Naive thymus-derived CD8-positive, alpha-beta T cell (primary cell): ENCODE data around the gene LONRF2. TPM values are rescaled to one million over a fixed set of nuclear protein-coding genes. Genes with fewer than 3 reads are reported as not detected.

Experiments
- ATAC-seq, 2 donors: fragments of 150-1000 bp; cut with Tn5 transposase in 1 of 2; sonication (Bioruptor Pico), chemical (Tn5 transposase) in 1 of 2; 1 replicate in 1 of 2; 2 replicates in 1 of 2; pipeline ENCODE4 v1.10.0; 2021; ENCODE audit warnings: mild to moderate bottlenecking in 2 of 2, moderate library complexity in 2 of 2
- POLR2A ChIA-PET: fragments of 350-600 bp; sonication (Branson Sonifier 250); formaldehyde crosslinking; loops from one replicate; lab custom pipeline; 2021; ENCODE audit warnings: antibody characterized with exemption; lab: Charles Lee
- DNase-seq, 10 donors: peaks; one replicate each; pipeline versions ENCODE4 v3.0.0 to v3.0.0-alpha.2; 2020 to 2022
- H3K27ac Mint-ChIP-seq, 10 donors: one replicate each; pipeline ENCODE4 v1.8.0; 2020 to 2022; ENCODE audit warnings: mild to moderate bottlenecking in 10 of 10, mixed read lengths in 10 of 10, moderate library complexity in 4 of 10, inconsistent platforms in 1 of 10
- H3K27me3 Mint-ChIP-seq, 5 donors: one replicate each; pipeline ENCODE4 v1.8.0; 2021 to 2022; ENCODE audit warnings: mixed read lengths in 5 of 5
- H3K36me3 Mint-ChIP-seq, 3 donors: one replicate each; pipeline ENCODE4 v1.8.0; 2020 to 2022; ENCODE audit warnings: mixed read lengths in 3 of 3, mild to moderate bottlenecking in 2 of 3, inconsistent platforms in 1 of 3
- H3K4me1 Mint-ChIP-seq, 4 donors: one replicate each; pipeline ENCODE4 v1.8.0; 2021 to 2022; ENCODE audit warnings: mixed read lengths in 4 of 4
- H3K4me3 Mint-ChIP-seq, 10 donors: one replicate each; pipeline ENCODE4 v1.8.0; 2020 to 2022; ENCODE audit warnings: mild to moderate bottlenecking in 10 of 10, mixed read lengths in 10 of 10, moderate library complexity in 6 of 10, inconsistent platforms in 1 of 10
- H3K9me3 Mint-ChIP-seq, 9 donors: one replicate each; pipeline ENCODE4 v1.8.0; 2020 to 2022; ENCODE audit warnings: mixed read lengths in 9 of 9, mild to moderate bottlenecking in 3 of 9, inconsistent platforms in 1 of 9, moderate library complexity in 1 of 9
- polyA plus RNA-seq, 3 donors: library from polyadenylated mRNA; unstranded; fragments of 300-500 nt; fragmentation: Illumina TruSeq; gene quantifications; one replicate each; pipeline ENCODE4 v1.2.3, GENCODE V29; 2021
- total RNA-seq, 8 experiments: library from RNA in 2 of 8; stranded (reverse) in 2 of 8; gene quantifications; one replicate each; pipeline ENCODE4 v1.2.3 and lab custom pipeline; 2021 to 2026

The LONRF2 gene
- total and polyA plus RNA-seq, 5 experiments from 2014 or later, result not detected

DNA sequence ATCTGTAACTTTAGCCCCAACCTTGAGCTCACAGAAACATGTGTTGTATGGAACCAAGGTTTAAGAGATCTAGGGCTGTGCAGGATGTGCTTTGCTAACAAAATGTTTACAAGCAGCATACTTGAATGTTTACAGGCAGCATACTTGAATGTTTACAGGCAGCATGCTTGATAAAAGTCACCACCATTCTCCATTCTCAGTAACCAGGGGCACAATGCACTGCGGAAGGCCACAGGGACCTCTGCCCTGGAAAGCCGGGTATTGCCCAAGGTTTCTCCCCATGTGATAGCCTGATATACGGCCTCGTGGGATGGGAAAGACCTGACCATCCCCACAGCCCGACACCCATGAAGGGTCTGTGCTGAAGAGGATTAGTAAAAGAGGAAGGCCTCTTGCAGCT, 52.4 kb downstream of the LONRF2 start:
- POLR2A ChIA-PET, result no interaction called here
- no peak overlapping the region for H3K27ac Mint-ChIP-seq
- H3K27me3 Mint-ChIP-seq, result no peaks in the 10 kb centered on the region
- H3K36me3 Mint-ChIP-seq, result no peaks in the 10 kb centered on the region
- peaks cover 0 to 7% (median 0%) of the 10 kb centered on the region in 9 donors for H3K9me3 Mint-ChIP-seq
- H3K4me3 Mint-ChIP-seq, result no peak overlapping the region
- peaks cover 0 to 5% (median 0%) of the 10 kb centered on the region in 4 donors for H3K4me1 Mint-ChIP-seq
- no peak for DNase-seq
- ATAC-seq, result no peak

DNA sequence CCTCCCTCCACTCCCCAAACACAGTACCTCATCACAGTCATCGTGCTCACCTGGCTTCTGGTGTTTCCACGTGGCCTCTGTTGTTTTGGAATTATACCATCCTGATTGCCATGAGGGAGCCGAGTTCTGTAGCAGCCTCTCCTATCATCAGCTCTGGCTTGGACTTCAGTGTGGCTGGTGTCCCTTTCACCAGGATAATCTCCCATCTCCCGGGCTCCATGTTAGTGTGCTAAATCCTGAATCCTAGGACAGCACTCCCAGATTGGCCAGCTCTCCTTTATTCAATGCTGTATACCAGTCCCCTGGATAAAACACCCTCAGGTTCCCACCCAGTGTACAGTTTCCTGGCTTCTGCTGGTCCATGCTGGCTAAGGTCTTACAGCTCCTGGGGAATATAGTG, 53.3 kb downstream of the LONRF2 start:
- Mint-ChIP-seq H3K4me3 (no peak overlapping the region), H3K4me1 (peaks cover 0 to 3% (median 0%) of the 10 kb centered on the region in 4 donors), H3K9me3 (peaks cover 0 to 7% (median 0%) of the 10 kb centered on the region in 9 donors), H3K27ac (no peak overlapping the region), H3K36me3 (no peaks in the 10 kb centered on the region), H3K27me3 (no peaks in the 10 kb centered on the region)
- ATAC-seq, result no peak
- no peak for DNase-seq
- POLR2A ChIA-PET, result no interaction called here

DNA sequence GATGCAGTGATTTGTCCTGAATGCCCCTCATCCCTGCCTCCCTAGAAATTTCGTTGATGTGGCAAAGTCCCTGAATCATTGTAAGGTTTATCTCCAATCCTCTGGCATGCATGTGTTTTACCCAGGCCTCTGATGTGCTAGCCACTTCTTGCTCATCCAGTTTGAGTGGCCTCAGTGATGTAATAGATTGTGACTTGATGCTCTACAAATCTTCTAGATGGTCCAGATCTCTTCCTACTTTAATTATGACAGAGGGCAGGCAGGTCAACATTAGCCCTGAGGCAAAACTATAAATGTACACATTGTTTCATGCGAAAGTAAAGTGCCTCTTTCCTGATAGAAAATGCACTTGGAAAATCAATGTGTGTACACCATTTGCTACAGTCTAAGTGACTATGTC, 54.5 kb downstream of the LONRF2 start:
- no peak for DNase-seq
- Mint-ChIP-seq H3K4me1 (no peaks in the 10 kb centered on the region), H3K9me3 (peaks cover 0 to 7% (median 0%) of the 10 kb centered on the region in 9 donors), H3K4me3 (no peak overlapping the region), H3K27ac (no peak overlapping the region), H3K27me3 (no peaks in the 10 kb centered on the region), H3K36me3 (no peaks in the 10 kb centered on the region)
- POLR2A ChIA-PET, result no interaction called here
- no peak for ATAC-seq

DNA sequence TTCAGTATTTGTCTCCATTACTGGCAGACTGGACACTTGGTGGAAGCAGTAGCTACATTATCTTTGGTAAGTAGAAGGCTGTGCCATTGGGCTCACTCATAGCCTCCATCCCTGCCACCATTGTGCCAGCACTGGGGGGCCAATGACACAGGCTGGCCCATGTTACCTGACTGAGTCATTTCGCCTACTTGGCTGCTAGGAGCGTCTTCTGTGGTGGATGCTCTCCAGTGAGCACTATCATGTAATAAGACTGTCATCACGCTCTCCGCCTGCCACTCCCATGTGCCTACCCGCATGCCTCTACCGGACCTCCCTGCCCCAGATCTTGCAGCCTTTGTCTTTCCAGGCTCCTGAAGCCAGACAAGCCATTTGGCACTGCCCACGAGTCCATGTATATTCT, 56.2 kb downstream of the LONRF2 start:
- no peak for DNase-seq
- no peak for ATAC-seq
- no peaks in the 10 kb centered on the region for H3K27me3 Mint-ChIP-seq
- H3K4me1 Mint-ChIP-seq, result no peaks in the 10 kb centered on the region
- no peaks in the 10 kb centered on the region for H3K36me3 Mint-ChIP-seq
- H3K9me3 Mint-ChIP-seq, result peaks cover 0 to 7% (median 0%) of the 10 kb centered on the region in 9 donors
- H3K27ac Mint-ChIP-seq, result no peak overlapping the region
- POLR2A ChIA-PET, result no interaction called here
- no peak overlapping the region for H3K4me3 Mint-ChIP-seq

DNA sequence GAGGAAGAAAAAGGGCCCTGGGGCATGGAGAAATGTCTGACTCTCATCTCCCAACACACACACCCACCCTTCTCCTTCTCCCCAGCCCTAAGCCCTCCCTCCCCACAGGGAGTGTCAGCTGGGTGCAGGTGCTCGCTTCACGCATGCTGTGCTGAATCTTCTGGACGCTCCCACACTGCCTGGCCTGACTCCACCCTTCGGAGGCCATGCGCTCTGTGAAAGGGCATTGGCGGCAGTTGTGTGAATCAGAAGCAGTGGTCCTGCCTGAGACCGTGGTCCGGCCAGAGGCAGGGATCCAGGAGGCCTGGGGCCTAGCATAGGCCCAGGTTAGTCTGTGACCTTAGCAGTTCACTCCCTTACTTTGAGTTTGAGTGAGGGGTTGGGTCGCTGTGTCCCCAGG, 57.1 kb downstream of the LONRF2 start:
- POLR2A ChIA-PET, result no interaction called here
- H3K36me3 Mint-ChIP-seq, result no peaks in the 10 kb centered on the region
- ATAC-seq (no peak), DNase-seq (no peak)
- peaks cover 0 to under 1% (median 0%) of the 10 kb centered on the region in 9 donors for H3K9me3 Mint-ChIP-seq
- H3K4me1 Mint-ChIP-seq, result peaks cover 0 to 5% (median 0%) of the 10 kb centered on the region in 4 donors
- no peak overlapping the region for H3K4me3 Mint-ChIP-seq
- no peaks in the 10 kb centered on the region for H3K27me3 Mint-ChIP-seq
- no peak overlapping the region for H3K27ac Mint-ChIP-seq

DNA sequence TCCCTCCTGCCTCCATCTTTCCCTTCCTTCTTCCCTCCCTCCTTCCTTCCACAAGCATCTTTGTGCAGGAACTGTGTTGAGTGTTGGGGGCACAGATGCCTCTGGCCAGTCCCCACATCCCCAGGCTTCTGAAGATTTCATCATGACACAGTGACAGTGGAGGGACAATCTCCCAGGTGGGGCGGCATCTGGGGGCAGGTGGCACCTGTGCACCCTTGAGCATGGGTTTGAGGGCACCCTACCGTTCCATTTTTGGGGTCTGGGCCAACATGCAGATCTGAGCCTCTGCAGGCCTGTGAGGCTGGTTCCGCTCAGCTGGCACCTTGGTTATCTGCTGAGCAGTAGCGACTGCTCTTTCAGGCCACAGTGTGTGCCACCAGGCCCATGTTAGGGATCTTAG, 57.6 kb downstream of the LONRF2 start:
- Mint-ChIP-seq H3K36me3 (no peaks in the 10 kb centered on the region), H3K4me3 (no peak overlapping the region), H3K4me1 (peaks cover 0 to 5% (median 0%) of the 10 kb centered on the region in 4 donors), H3K27me3 (no peaks in the 10 kb centered on the region), H3K27ac (no peak overlapping the region), H3K9me3 (no peaks in the 10 kb centered on the region)
- DNase-seq (no peak), ATAC-seq (no peak)
- POLR2A ChIA-PET, result no interaction called here

DNA sequence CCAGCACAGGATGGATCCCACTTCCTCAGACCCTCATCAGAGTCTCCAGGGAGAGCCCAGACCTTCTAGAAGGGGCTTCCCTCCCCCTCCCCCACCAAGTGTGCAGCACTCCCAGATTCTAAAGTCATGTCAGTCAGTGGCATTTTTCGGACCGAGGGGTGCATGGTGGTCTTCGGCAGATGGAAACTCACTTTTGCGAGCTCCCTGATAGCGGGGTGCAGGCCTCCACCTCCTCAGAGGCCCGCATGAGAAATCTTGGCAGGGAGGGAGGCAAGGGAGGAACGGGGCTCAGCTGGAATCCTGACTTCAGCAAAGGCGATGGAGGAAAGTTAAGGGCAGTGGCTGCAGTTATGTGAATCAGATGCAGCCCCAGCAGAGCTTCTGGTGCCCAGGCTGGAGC, 58.2 kb downstream of the LONRF2 start:
- H3K4me3 Mint-ChIP-seq, result no peak overlapping the region
- POLR2A ChIA-PET, result no interaction called here
- H3K36me3 Mint-ChIP-seq, result no peaks in the 10 kb centered on the region
- peaks cover 0 to 5% (median 0%) of the 10 kb centered on the region in 4 donors for H3K4me1 Mint-ChIP-seq
- no peak for DNase-seq
- H3K9me3 Mint-ChIP-seq, result no peaks in the 10 kb centered on the region
- no peak overlapping the region for H3K27ac Mint-ChIP-seq
- no peak for ATAC-seq
- H3K27me3 Mint-ChIP-seq, result no peaks in the 10 kb centered on the region

DNA sequence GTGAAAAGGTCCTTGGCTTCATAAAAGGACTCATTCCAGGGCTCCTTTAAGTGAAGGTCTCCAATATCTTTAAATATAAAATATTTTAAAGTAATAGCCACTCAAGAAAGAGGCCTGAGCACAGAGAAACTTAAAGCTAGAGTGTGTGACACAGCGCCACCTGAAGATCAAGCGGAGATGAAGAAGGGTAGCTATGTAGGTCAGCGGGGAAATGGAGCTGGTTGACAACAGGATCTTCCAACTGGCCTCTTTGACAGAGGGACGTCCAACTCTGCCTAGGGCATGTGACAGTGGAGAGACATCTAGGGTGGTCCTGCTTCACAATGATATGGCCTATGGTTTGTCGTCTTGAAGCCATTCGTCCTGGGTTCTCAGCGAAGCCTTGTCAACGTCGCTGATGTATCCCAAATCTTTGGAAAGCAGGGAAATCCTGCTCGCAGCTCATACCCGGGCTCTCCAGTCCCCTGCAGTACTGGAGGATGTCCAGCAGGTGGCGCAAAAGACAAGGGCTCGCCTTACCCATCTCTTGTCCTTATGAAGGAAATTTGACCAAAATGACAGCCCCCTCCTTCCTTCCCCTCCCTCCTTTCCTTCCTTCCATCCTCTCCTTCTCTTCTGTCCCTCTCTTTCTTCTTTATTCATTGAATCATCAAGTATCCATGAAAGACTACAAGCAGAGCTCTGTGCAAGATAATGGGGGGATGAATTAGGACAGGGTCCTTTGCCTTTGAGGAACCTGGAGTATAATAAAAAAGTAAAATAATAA, 59.6 kb downstream of the LONRF2 start:
- no peaks in the 10 kb centered on the region for H3K9me3 Mint-ChIP-seq
- peak in 9 of 10 donors; percentile 5 to 49 (median 45) for DNase-seq
- H3K4me3 Mint-ChIP-seq, result no peak overlapping the region
- H3K27ac Mint-ChIP-seq, result no peak overlapping the region
- no peaks in the 10 kb centered on the region for H3K36me3 Mint-ChIP-seq
- peaks cover 0 to 5% (median 0%) of the 10 kb centered on the region in 4 donors for H3K4me1 Mint-ChIP-seq
- POLR2A ChIA-PET, result no interaction called here
- ATAC-seq, result peak; percentile 47 to 64
- peaks cover 0 to 8% (median 0%) of the 10 kb centered on the region in 5 donors for H3K27me3 Mint-ChIP-seq

DNA sequence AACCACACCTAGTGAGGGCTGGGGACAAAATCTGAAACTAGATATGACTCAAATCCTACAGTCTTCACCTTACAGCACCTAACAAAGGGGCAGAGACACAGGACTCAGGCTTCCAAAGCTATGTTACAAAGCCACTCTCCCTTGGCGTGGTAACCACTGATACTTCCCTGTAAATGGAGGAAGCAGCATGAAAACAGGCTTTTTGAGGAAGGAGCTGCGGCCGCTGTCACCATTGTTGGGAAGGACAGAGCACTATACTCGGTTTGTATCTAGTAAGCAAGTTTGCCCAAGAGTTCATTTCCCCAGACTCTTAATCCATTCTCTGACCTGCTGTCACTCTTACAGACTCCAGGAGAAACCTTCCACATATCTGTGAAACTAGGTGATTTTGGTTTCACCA, 60.3 kb downstream of the LONRF2 start:
- POLR2A ChIA-PET, result no interaction called here
- H3K9me3 Mint-ChIP-seq, result no peaks in the 10 kb centered on the region
- no peak for ATAC-seq
- peaks cover 0 to 11% (median 0%) of the 10 kb centered on the region in 5 donors for H3K27me3 Mint-ChIP-seq
- no peak overlapping the region for H3K4me3 Mint-ChIP-seq
- no peak for DNase-seq
- H3K27ac Mint-ChIP-seq, result no peak overlapping the region
- H3K4me1 Mint-ChIP-seq, result peaks cover 0 to 5% (median 0%) of the 10 kb centered on the region in 4 donors
- no peaks in the 10 kb centered on the region for H3K36me3 Mint-ChIP-seq

DNA sequence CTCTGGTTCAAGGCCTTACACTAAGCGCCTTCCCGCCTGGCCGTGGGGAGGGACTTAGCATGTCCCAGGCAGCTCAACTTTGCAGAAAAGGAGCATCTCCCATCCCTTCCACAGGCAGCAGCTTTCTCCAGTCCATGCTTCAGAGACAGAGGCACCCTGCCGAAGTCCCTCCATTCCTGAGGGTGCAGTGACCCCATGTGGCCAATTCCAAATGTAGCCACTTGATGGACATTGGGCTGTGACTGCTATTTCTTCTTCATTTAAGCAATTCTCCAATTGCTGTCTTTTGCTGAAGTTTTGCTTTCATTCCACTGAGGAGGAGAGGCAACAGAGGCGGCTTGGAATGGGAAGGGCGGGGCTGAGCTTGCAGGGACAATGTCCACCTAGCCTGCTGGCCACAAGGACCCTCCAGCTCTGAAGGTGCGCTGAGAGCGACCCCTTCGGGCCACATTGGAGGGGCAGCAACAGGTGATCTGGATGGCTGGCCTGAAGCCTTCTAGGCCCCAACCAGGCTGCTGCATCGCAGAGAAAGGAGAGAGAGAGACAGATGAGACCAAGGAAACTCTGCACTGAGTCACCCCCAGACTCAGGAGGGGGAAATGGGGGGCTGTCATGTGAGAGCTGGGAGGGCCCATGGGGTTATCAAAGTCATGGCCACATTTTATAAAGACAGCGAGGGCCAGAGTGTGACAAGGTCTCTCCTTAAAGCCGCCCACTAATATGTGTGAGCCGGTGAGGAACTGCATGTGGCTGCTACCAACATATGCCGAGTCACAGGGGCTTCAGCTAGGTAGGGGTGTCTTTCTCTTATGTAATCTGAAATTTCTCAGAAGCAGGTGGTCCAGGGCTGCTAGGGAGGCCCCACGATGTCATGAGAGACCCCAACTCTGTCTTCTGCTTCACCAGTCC, 61.3 kb downstream of the LONRF2 start:
- no peak overlapping the region for H3K27ac Mint-ChIP-seq
- ATAC-seq, result no peak
- H3K4me3 Mint-ChIP-seq, result no peak overlapping the region
- H3K27me3 Mint-ChIP-seq, result peaks cover 0 to 11% (median 0%) of the 10 kb centered on the region in 5 donors
- H3K9me3 Mint-ChIP-seq, result no peaks in the 10 kb centered on the region
- POLR2A ChIA-PET, result no interaction called here
- H3K36me3 Mint-ChIP-seq, result no peaks in the 10 kb centered on the region
- peak in 1 of 10 donors; percentile 8 for DNase-seq
- peaks cover 0 to 5% (median 0%) of the 10 kb centered on the region in 4 donors for H3K4me1 Mint-ChIP-seq

DNA sequence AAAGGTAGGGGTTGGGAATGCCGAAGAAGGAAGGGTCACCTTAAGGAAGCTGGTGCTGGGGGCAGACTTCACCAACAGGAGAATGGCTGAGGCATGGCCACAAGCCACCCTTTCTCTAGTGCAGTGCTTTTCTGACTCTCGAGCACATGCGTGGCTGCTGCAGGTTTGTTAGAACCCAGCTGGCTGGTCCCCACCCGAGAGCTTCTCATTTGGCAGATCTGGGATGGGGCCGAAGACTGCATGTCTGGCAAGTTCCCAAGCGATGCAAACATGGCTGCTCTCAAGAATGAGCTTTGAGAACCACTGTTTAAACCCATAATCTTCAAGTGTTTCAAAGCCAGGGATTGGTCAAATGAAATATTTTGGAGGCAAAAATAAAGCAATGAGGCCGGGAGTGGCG, 63.2 kb downstream of the LONRF2 start:
- Mint-ChIP-seq H3K9me3 (no peaks in the 10 kb centered on the region), H3K36me3 (no peaks in the 10 kb centered on the region), H3K4me1 (peaks cover 0 to 5% (median 0%) of the 10 kb centered on the region in 4 donors), H3K27me3 (peaks cover 0 to 11% (median 0%) of the 10 kb centered on the region in 5 donors), H3K4me3 (no peak overlapping the region), H3K27ac (no peak overlapping the region)
- DNase-seq (no peak), ATAC-seq (no peak)
- POLR2A ChIA-PET, result no interaction called here

DNA sequence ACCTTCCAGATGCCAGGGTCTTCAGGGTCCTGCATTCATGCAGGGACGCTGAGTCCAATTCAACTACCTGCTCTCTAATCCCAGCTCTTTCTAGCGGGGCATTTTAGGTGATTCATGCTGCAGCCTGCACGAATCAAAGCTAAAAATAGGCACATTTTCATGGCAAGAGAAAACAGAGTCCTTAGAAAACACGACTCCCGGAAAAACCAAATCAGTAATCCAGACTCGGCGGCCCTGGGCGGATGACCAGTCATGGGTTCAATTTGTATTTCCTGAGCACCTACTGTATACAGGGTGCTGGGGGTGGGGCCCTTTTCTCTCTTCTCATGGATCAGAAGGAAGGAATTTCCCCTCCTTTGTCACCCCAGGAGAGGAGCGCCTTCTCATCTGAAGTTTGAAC, 64.4 kb downstream of the LONRF2 start:
- POLR2A ChIA-PET, result no interaction called here
- H3K4me3 Mint-ChIP-seq, result no peak overlapping the region
- H3K27ac Mint-ChIP-seq, result no peak overlapping the region
- ATAC-seq, result no peak
- DNase-seq, result no peak
- peaks cover 0 to 5% (median 0%) of the 10 kb centered on the region in 4 donors for H3K4me1 Mint-ChIP-seq
- no peaks in the 10 kb centered on the region for H3K36me3 Mint-ChIP-seq
- peaks cover 0 to 11% (median 0%) of the 10 kb centered on the region in 5 donors for H3K27me3 Mint-ChIP-seq
- H3K9me3 Mint-ChIP-seq, result no peaks in the 10 kb centered on the region

DNA sequence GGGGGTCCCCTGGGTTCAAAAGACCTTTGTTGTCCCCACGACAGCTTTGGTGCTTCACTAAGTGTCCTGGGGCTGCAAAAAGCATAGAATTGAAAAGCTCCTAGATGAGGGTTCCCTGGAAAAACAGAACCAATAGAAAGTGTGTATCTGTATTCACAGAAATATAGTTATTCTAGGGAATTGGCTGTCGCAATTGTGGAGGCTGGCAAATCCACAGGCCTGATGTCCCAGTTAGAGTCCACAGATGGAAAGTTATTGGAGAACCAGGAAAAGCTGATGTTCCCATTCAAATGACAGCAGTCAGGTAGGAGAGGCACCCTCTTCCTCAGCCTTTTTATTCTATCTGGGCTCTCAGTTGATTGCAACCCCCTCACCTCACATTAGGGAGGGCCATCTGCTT, 65.5 kb downstream of the LONRF2 start:
- no peak for ATAC-seq
- H3K27me3 Mint-ChIP-seq, result peaks cover 0 to 11% (median 0%) of the 10 kb centered on the region in 5 donors
- POLR2A ChIA-PET, result no interaction called here
- peaks cover 0 to 5% (median 0%) of the 10 kb centered on the region in 4 donors for H3K4me1 Mint-ChIP-seq
- no peak overlapping the region for H3K4me3 Mint-ChIP-seq
- H3K9me3 Mint-ChIP-seq, result no peaks in the 10 kb centered on the region
- DNase-seq, result no peak
- H3K36me3 Mint-ChIP-seq, result no peaks in the 10 kb centered on the region
- H3K27ac Mint-ChIP-seq, result no peak overlapping the region
